Measurements from ENCODE around the gene ZNF548.

Gene ZNF548

GRCh38 chr19:57403737-57404563 is 14.3 kb downstream of the ZNF548 start:
- DNase-seq: no peak

- peak; percentile 17 to 49 (median 38) for DNase-seq
These were observed 17.0 kb downstream of the ZNF548 start for GRCh38 chr19:57406516-57407123.

- DNase-seq: peak; percentile 73 to 83 (median 81)
These were observed 21.4 kb downstream of the ZNF548 start, which contains the start of gene ZNF17 for GRCh38 chr19:57410877-57411671. TSS of gene ZNF17 (plus strand) at chr19:57411161. CDS start at chr19:57413616, 2,455 bp downstream.

- no peak for DNase-seq
These were observed 29.8 kb downstream of the ZNF548 start for GRCh38 chr19:57419439-57419838.

- DNase-seq: no peak
These were observed 31.4 kb downstream of the ZNF548 start for GRCh38 chr19:57421037-57421436.

GRCh38 chr19:57434386-57435061 is 44.9 kb downstream of the ZNF548 start:
- no peak for DNase-seq

GRCh38 chr19:57435062-57435978 is 45.7 kb downstream of the ZNF548 start, which contains the start of gene ZNF749:
TSS of gene ZNF749 (plus strand) at chr19:57435325. CDS start at chr19:57435579, 254 bp downstream.
- DNase-seq: peak; percentile 89 to 93 (median 90)

GRCh38 chr19:57436417-57436816 is 46.8 kb downstream of the ZNF548 start:
- no peak for DNase-seq

- no peak for DNase-seq
These were observed 48.3 kb downstream of the ZNF548 start for GRCh38 chr19:57437931-57438330.

GRCh38 chr19:57438925-57439324 is 49.3 kb downstream of the ZNF548 start:
- DNase-seq: no peak

GRCh38 chr19:57441979-57442752 is 52.5 kb downstream of the ZNF548 start:
- DNase-seq: no peak

GRCh38 chr19:57443121-57443696 is 53.6 kb downstream of the ZNF548 start:
- DNase-seq: no peak

GRCh38 chr19:57452307-57452706 is 62.7 kb downstream of the ZNF548 start:
- DNase-seq: no peak
